NCI-H2171 (cell line): ENCODE measurements around the gene NEUROG2.
"Not testable (repeated sequence)": the region's sequence is repeated elsewhere in the genome, so short reads cannot be mapped to it uniquely, and the experiment has no call there.

ENCODE experiments used
- DNase-seq: peaks from one replicate; lab custom pipeline; 2025; lab: John Stamatoyannopoulos, UW

Gene NEUROG2

DNA sequence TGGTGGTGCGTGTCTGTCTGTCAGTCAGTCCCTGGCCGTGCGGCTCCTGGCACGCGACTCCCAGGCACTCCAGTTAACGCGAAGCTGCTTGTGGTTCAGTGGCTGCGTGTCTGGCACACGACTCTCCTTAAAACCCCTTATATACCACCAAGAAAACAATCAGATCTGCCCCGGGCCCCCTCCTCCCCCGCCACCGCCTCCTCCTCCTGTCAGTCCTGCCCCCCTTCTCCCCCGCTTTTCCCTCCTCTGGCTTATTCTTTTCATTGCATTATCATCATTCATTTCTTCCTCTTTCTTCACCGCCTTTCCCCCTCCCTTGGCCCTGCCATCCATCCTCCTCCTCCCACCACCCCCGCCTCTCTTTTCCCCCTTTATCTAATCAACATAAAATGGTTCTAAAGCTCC, at the start of gene NEUROG2:
TSS of gene NEUROG2 (minus strand) at position 115 of the 405 bp plus-strand sequence. CDS start 705 bp downstream, outside the sequence.
- DNase-seq: no peak

DNA sequence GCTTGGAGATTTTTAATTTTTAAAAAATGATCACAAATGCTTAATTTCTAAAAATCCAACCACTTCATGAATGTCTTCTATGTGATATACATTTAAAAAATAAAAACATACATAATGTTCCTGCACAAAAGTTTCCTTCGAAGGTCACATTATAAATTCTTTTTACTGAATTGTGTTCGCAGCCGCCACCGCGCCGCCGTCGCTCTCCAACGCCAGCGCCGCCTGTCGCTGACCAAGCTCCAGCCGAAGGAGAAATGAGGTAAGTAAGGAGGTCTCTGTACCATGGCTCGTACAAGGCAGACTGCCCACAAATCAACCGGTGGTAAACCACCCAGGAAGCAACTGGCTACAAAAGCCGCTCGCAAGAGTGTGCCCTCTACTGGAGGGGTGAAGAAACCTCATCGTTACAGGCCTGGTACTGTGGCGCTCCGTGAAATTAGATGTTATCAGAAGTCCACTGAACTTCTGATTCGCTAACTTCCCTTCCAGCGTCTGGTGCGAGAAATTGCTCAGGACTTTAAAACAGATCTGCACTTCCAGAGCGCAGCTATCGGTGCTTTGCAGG, 48.8 kb upstream of the NEUROG2 start:
- DNase-seq: no peak

DNA sequence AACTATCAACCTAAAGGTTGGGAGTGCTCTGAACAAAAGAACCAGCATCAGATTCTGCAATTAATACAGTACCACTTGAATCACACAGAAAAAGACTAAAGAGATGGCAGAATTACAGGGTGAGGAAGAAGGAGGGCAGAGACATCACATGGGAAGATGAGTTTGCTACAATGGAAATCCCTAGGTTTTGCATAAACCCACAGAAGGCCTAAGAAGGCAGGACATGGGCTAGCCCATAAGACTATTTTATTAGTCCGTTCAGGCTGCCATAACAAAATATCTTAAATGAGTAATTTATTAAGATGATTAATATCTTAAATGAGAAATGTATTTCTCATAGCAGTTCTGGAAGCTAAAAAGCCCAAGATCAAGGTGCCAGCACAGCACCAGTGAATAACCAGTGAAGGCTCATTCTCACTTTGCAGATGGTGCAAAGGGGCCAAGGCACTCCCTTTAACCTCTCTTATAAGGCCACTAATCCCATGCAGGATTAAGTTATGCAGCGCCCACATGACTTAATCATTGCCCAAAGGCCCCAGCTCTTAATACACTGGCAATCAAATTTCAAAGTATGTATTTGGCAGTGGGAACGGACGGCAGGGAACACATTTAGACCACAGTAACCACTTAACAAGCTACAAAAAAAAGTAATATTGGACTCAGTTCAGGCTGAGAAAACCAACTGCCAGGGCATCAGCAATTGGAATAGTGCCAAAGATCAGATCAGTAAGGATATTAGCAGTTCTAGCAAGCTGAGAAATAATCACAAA, 47.6 kb upstream of the NEUROG2 start:
- DNase-seq: no peak

DNA sequence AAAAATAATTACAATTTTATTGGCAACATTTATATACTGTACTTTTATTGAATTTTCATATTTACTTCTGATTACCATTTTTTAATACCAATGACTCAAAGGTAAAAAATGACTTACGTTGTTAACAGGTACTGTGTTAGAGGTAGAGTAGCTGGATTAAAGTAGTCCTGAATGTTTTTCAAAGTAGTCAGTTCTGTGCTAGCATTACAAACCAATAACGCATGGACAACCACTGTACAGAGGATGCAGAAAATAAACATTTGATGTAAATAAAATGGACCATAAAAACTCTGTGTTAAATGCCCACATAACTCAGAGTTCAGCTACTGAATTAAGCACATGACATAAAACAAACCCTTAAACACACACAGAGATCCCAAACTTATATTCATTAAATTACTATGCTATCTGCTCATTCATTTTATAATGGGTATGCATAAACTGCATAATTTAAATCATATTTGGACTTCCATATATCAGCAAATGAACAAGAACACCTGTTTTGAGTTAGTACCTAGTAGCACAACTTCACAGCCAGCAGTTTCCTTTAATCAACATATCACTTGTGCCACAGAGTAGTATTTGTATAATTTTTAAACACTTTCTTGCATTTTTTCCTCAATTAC, 46.4 kb upstream of the NEUROG2 start:
- no peak for DNase-seq

DNA sequence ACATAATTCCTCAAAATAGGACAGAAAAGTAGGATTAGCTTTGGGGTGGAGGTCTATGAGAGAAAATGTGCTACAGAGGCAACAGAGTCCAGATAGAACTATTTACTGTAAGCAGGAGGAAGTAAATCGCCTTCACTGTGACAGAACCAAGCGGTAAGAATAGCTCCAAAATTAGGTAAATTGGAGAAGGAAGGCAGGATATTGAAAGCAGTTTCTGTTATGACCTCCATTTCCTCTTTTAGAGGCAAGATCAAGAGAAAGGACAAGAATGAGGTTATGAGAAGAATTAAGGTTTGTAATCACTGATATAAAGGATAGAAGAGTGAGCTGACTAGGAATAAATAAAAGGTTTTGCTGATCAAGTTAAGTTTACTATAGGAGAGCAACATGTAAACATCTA, 44.1 kb upstream of the NEUROG2 start:
- DNase-seq: no peak

DNA sequence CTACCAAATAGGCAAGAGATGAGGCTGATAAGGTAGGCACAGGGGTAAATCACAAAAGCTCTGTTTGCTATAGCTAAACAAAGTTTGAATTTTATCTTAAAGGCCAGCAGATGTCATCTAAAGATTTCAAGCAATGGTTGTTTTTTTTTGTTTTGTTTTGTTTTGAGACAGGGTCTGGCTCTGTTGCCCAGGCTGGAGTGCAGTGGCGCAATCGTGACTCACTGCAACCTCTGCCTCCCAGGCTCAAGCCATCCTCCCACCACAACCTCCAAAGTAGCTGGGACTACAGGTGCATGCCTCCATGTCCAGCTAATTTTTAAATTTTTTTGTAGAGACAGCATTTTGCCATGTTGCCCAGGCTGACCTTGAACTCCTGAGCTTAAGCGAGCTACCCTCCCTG, 43.1 kb upstream of the NEUROG2 start:
- no peak for DNase-seq

DNA sequence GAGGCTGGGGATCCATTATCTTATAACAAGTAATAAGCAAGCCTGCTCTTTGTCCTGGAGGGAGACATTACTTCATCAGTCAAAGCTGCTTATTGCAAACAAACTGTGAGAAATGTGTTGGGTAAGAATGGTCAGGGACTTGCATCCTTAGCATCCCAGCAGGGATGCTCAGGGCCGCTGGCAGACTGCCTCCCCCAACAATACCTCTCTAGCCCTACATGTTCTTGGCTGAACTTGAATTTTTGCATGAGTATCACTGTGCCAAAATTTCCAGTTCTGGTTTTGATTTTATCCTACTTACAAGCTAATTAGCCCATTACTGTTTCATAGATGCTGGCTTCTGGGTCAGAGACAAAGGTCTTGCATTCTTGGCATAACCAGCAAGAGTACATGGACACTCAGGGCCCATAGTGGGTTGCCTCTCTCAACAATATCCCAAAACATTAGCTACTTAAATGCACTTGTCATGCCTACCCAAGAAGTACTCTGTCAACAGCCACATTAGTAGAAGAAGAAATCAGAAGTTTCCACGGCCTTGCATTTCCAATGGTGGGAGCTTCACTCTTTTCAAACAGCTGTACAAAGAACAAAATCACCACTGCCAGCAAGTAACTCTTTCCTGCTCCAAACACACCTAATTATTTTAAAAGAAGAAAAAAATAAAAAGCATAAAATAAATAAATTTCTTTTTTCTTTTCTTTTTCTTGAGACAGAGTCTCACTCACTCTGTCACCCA, 41.9 kb upstream of the NEUROG2 start:
- DNase-seq: no peak

DNA sequence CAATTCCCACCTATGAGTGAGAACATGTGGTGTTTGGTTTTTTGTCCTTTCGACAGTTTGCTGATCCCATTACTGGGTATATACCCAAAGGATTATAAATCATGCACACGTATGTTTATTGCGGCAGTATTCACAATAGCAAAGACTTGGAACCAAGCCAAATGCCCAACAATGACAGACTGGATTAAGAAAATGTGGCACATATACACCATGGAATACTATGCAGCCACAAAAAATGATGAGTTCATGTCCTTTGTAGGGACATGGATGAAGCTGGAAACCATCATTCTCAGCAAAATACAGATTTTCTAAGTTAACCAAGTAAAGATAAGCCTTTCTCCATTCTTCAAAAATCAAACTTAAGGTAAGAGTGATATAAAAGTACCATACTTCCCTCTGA, 38.3 kb upstream of the NEUROG2 start:
- not testable (repeated sequence) for DNase-seq

DNA sequence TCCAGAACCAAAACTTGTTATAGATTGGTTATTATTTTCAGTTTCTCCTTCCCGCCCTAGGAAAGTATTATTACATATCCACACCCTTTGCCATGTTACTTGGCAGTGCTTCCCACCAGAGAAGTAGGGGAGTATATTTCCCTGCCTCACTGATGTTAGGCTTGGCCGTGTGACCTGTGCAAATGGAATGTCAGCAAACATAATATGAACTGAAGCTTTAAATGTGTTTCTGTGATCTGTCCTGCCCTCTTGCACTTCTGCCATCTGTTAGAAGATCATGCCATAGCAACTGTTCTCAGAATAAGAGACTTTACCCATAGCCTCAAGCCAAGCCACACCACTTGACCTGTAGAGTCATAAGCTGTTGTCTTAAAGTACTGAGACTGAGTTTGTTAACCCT, 36.7 kb upstream of the NEUROG2 start:
- DNase-seq: no peak

DNA sequence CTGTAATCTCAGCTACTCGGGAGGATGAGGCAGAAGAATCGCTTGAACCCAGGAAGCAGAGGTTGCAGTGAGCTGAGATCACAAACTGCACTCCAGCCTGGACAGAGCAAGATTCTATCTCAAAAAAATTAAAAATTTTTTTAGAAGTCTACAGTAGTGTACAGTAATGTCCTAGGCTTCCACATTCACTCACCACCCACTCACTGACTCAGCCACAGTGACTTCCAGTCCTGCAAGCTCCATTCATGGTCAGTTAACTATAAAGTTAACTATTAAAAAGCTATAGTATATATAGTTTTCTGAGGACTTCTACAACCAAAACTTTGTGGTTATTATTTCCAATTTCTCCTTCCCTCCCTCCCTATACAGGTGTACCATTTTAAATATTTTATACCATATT, 34.7 kb upstream of the NEUROG2 start:
- no peak for DNase-seq

DNA sequence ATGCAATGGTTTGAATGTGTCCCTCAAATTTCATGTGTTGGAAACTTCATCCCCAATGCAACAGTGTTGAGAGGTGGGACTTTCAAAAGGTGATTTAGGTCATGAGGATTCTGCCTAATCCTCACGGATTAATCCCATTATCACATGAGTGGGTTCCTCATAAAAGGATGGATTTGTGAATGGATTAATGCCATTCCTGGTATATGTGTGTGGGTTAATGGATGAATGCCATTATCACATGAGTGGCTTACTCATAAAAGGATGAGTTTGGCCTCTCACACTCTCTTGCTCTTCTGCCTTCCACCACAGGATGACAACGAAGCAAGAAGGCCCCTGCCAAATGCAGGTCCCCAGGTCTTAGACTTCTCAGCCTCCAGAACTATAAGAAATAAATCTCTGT, 30.5 kb upstream of the NEUROG2 start:
- DNase-seq: no peak

DNA sequence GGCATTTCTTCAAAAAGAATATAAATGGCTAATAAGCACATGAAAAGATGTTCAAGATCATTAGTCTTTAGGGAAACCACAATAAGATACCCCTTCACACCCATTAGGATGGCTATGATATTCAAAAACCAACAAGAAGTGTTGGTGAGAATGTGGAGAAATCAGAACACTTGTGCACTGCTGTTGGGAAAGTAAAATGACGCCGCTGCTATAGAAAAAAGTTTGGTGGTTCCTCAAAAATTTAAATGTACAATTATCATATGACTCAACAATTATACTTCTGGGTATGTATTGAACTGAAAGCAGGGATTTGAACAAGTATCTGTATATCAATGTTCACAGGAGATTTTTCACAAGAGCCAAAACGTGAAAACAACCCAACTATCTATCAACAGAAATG, 29.4 kb upstream of the NEUROG2 start:
- DNase-seq: no peak

DNA sequence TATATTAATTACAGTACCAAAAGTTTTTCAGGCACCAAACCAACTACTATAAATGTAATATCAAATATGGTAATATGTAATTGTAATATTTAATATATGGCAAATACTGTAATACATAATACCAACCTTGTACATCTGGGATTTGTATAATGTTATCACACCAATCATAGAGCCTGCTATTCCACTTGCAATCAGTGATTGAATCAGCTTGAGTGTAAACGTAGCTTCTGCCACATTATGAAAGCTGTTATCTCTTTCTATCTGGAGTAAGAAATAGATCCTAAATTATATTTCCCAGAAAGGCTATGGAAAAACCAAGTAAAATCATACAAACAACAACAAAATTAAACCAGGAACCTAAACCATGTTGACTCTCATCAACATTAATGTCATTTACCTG, 24.7 kb upstream of the NEUROG2 start:
- no peak for DNase-seq

DNA sequence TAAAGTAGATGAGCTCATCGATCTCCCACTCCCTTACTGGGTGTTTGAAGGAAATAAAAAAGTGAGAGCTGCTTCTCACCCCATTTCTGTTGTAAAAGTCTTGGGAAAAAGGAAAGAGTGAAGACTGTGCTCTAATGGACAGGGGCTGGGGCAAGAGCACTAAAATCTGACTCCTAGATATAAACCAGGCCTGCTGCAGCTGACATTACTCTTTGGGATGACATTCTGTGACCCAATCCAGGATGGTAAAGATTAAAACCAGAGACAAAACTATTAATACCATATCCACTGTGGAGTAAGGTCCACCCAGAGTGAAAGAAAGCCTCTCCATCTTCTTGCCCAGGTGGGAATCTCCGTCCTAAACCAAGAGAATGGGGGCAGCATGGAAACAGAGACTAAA, 20.1 kb upstream of the NEUROG2 start:
- no peak for DNase-seq

DNA sequence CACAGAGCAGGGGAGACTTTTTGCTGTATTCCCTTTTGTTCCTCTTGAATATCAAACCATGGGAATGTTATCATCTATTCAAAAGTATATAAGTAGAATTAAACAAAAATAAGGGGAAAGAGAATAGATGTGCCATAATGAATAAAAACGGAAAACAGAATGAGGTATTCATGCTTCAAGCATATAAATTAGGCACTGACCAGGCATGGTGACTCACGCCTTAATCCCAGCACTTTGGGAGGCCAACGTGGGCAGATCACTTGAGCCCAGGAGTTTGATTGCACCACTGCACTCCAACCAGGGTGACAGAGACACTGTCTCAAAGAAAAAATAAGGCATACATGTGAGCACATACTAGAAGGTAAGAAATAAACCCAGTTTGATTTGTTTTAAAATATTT, 16.3 kb upstream of the NEUROG2 start:
- no peak for DNase-seq

DNA sequence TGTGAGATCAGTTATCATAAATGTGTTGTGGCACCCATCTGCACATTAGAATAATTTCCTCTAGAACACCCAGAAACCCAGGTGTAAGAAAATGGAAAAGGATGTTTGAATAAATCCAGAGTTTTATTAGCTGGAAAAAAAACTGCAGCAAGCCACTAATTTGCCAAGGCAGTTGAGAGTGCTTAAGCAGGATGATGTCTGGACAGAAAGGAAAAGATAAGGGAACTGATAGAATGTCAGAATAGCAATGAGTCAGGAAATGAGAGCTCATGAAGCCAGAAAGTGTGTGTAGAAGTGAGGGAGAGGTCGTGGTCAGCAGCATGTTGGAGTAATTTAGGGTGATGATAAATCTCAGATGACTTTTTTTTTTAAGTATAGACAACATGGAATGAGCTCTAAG, 15.2 kb upstream of the NEUROG2 start:
- no peak for DNase-seq

DNA sequence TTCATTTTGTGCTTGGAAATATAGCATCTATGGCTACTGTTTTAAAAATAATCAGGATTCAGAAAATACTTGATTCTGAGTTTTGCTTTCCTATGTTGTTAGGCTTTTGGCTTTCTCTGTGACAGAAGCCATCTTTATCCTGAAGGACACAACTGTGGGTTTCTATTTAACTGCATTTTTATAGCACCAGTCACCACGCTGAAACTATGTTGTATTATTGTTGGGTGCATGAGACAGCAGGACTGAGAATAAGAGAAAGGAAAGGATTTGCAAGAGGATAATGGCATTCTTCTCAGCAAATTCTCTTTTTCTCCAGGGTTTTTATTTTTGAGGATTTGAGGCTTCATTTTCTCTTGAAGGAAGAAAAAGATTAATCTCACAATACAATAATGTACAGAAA, 10.1 kb upstream of the NEUROG2 start:
- no peak for DNase-seq

DNA sequence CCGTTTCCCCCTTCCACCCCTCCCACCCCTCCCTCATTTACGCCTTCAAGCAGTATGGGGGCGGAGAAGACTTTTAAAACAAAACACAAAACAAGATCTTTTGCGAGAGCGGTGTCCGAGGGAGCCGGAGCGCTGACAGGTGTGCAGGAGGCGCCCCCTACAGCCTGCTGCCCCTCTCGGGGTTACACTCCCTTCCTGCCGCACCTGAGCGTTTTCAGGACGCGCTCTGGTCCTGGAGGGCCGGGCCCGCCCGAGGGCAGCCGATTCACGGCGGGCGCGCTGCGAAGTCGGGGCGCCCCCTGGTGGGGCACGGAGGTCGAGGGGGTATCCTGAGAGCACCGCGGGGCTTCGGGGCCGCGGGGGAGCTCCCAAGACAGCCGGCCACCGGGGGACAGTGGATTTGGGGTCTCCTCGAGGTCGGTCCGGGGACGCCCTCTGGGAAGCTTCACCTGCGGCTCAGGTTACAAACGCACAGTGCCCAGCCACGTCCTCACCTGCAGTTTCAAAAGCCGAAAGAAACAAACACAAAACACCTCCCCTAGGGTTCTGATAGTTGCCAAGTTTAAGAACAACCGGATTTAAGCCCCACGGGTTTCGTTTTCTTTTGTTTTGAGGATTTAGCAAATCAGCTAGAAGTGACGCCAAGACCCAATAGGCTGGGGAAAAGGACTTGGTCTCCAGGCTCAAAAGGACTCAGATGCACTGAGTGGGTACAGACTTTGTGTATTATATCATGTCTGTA, 8.0 kb upstream of the NEUROG2 start:
- DNase-seq: peak; percentile 58

DNA sequence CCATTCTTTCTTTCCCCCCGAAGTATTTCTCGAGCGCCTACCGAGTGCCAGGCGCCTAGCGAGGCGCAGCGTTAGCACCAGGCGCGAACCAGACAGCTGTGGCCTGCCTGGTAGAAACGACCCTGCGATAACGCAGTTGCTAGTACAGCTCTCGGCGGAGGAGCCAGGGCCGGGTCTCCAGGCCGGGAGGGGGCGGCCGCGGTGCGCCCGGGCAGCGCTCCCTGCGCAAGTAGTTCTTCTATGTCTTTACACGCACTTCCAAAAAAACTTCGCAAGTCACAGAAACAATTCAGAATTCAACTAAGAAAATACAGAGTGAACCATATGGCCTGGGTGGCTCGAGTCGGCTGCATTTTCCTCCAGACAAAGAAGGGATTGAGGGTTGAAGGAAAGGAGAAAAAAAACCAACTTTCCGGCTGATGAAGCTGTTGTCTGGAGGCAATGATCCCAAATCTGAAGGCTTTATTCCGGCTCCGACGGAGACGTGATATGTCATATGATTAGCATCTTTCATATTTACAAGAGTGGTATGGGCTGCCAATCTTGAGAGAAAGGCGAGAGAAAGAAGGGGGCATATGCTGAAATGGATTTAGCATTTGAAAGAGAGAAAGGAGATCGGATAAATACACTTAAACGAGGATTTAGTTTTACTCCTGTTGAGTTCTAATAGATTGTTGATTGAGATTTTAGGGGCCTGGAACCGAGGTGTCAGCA, 7.2 kb upstream of the NEUROG2 start:
- no peak for DNase-seq

DNA sequence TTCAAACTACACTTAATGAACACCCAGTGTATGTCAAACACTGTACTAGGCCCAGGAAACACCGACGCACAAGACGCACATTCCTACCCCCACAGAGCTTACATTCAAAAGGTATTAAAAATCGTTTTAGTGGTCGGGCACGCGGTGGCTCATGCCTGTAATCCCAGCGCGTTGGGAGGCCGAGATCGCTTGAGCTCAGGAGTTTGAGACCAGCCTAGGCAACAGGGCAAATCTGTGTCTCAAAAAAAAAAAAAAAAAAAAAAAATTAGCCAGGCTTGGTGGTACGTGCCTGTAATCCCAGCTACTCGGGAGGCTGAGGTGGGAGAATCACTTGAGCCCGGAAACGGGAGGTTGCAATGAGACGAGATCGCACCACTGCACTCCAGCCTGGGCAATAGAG, 6.5 kb upstream of the NEUROG2 start:
- not testable (repeated sequence) for DNase-seq
